ENCODE results near the gene SNRPD1.
A peak's percentile ranks its signal among the peaks of the same experiment; 100 is the strongest.
"Not testable (repeated sequence)": the region's sequence is repeated elsewhere in the genome, so short reads cannot be mapped to it uniquely, and the experiment has no call there.

Gene SNRPD1

GRCh38 chr18:21612125-21613039 lies at the start of gene SNRPD1:
Gene SNRPD1, plus strand, starts transcription at chr18:21612314. Its CDS starts 116 bp downstream, at chr18:21612430.
- peak; percentile 79 to 83 for DNase-seq (ENCODE audit: low read depth in 1 of 2, low spot score in 1 of 2)

- no peak for DNase-seq (ENCODE audit: low read depth in 1 of 2, low spot score in 1 of 2)
Measured at GRCh38 chr18:21571772-21572171, 40.3 kb upstream of the SNRPD1 start.

GRCh38 chr18:21575656-21576055 lies 36.5 kb upstream of the SNRPD1 start:
- no peak for DNase-seq (ENCODE audit: low read depth in 1 of 2, low spot score in 1 of 2)

- no peak for DNase-seq (ENCODE audit: low read depth in 1 of 2, low spot score in 1 of 2)
Measured at GRCh38 chr18:21584391-21584790, 27.7 kb upstream of the SNRPD1 start.

- DNase-seq (ENCODE audit: low read depth in 1 of 2, low spot score in 1 of 2): not testable (repeated sequence)
Measured at GRCh38 chr18:21592361-21592760, 19.8 kb upstream of the SNRPD1 start.

GRCh38 chr18:21593540-21594257 lies 18.4 kb upstream of the SNRPD1 start:
- no peak for DNase-seq (ENCODE audit: low read depth in 1 of 2, low spot score in 1 of 2)

GRCh38 chr18:21597620-21598019 lies 14.5 kb upstream of the SNRPD1 start:
- no peak for DNase-seq (ENCODE audit: low read depth in 1 of 2, low spot score in 1 of 2)

- DNase-seq (ENCODE audit: low read depth in 1 of 2, low spot score in 1 of 2): no peak
Measured at GRCh38 chr18:21598726-21599584, 13.2 kb upstream of the SNRPD1 start.

- DNase-seq (ENCODE audit: low read depth in 1 of 2, low spot score in 1 of 2): peak in 1 of 2 donors; percentile 13
Measured at GRCh38 chr18:21599585-21600525, 12.3 kb upstream of the SNRPD1 start.

- peak; percentile 84 to 93 for DNase-seq (ENCODE audit: low read depth in 1 of 2, low spot score in 1 of 2)
Measured at GRCh38 chr18:21600526-21601410, 11.3 kb upstream of the SNRPD1 start, which contains the start of gene ESCO1. Gene ESCO1, minus strand, starts transcription at chr18:21600704. Its CDS starts 25,861 bp downstream, at chr18:21574843.

- no peak for DNase-seq (ENCODE audit: low read depth in 1 of 2, low spot score in 1 of 2)
Measured at GRCh38 chr18:21602299-21602587, 9.9 kb upstream of the SNRPD1 start.

GRCh38 chr18:21604671-21605070 lies 7.4 kb upstream of the SNRPD1 start:
- DNase-seq (ENCODE audit: low read depth in 1 of 2, low spot score in 1 of 2): no peak

GRCh38 chr18:21605213-21605612 lies 6.9 kb upstream of the SNRPD1 start:
- DNase-seq (ENCODE audit: low read depth in 1 of 2, low spot score in 1 of 2): no peak

GRCh38 chr18:21611401-21612124 lies 551 bp upstream of the SNRPD1 start:
- DNase-seq (ENCODE audit: low read depth in 1 of 2, low spot score in 1 of 2): not testable (repeated sequence)

- not testable (repeated sequence) for DNase-seq (ENCODE audit: low read depth in 1 of 2, low spot score in 1 of 2)
Measured at GRCh38 chr18:21621640-21622039, 9.5 kb downstream of the SNRPD1 start.

- DNase-seq (ENCODE audit: low read depth in 1 of 2, low spot score in 1 of 2): no peak
Measured at GRCh38 chr18:21629089-21629832, 17.1 kb downstream of the SNRPD1 start.

GRCh38 chr18:21632393-21632792 lies 20.3 kb downstream of the SNRPD1 start:
- DNase-seq (ENCODE audit: low read depth in 1 of 2, low spot score in 1 of 2): no peak

All from activated CD4-positive, alpha-beta T cell treated with anti-CD3 and anti-CD28 coated beads, Interleukin-2, amount 50 U/mL, for 24 hours (primary cell).